Stomach (tissue), 9 donors: ENCODE measurements around the gene ACTL8. TPM values are rescaled to one million over a fixed set of nuclear protein-coding genes. Genes with fewer than 3 reads are reported as not detected.

Experiments used
- DNase-seq, 2 donors: peaks; one replicate each; pipeline versions ENCODE4 v3.0.0 to v3.0.0-alpha.2; 2013 to 2019
- H3K27ac ChIP-seq, 5 donors: fragments of 200-600 bp in 4 of 5; sonication (generic) in 4 of 5; one replicate each; pipeline ENCODE4 v1.5.1; 2013 to 2019; ENCODE audit warnings: mild to moderate bottlenecking in 1 of 5, moderate library complexity in 1 of 5
- H3K27me3 ChIP-seq, 3 donors: fragments of 200-600 bp; sonication (generic); one replicate each; pipeline ENCODE4 v1.5.1; 2017 to 2019; ENCODE audit warnings: mixed run types in 1 of 3
- H3K36me3 ChIP-seq, 4 donors: fragments of 200-600 bp; sonication (generic); 1 replicate in 3 of 4; 2 replicates in 1 of 4; pipeline ENCODE4 v1.5.1; 2016 to 2019
- H3K4me1 ChIP-seq, 4 donors: fragments of 200-600 bp; sonication (generic); one replicate each; pipeline ENCODE4 v1.5.1; 2016 to 2019
- H3K4me3 ChIP-seq, 4 donors: fragments of 200-600 bp; sonication (generic) in 3 of 4; one replicate each; pipeline ENCODE4 v1.5.1; 2016 to 2019; ENCODE audit warnings: mild to moderate bottlenecking in 1 of 4
- H3K9me3 ChIP-seq, 4 donors: fragments of 200-600 bp; sonication (generic); one replicate each; pipeline ENCODE4 v1.5.1; 2016 to 2019
- EP300 ChIP-seq: sonication (generic); formaldehyde crosslinking; IDR thresholded peaks from one replicate; pipeline ENCODE4 v1.6.1; 2017; ENCODE audit warnings: antibody characterized with exemption
- POLR2A ChIP-seq, 4 donors: fragments of 450-650 bp; IDR thresholded peaks; one replicate each; pipeline ENCODE4 v1.6.1; 2016; ENCODE audit warnings: antibody characterized with exemption in 4 of 4, control low read depth in 2 of 4, mild to moderate bottlenecking in 1 of 4, moderate library complexity in 1 of 4
- POLR2AphosphoS5 ChIP-seq, 3 donors: sonication (generic); formaldehyde crosslinking; IDR thresholded peaks; one replicate each; pipeline ENCODE4 v1.6.1; 2016; ENCODE audit warnings: antibody characterized with exemption in 3 of 3
- WGBS, 5 donors: extraction: QIAGEN DNeasy Blood & Tissue Kit in 3 of 5; methylation state at CpG; one replicate each; pipeline versions ENCODE4 v1.1.5 to v1.1.7; 2013 to 2018; 5-methylcytosine and 5-hydroxymethylcytosine counted together
- intact Hi-C: fragments of 100-400 bp; cut with DNase I; formaldehyde crosslinking; loops from one replicate; pipeline ENCODE4 v1.15.1; 2023; ENCODE audit warnings: low total_unique reads
- polyA plus RNA-seq, 3 donors: library from polyadenylated mRNA; stranded (reverse); fragments of 200-250 nt; gene quantifications; one replicate each; pipeline ENCODE4 v1.2.3, GENCODE V29; 2013
- total RNA-seq, 5 donors: library from RNA; depleted of rRNA; stranded (reverse); fragments of >200 nt; gene quantifications; one replicate each; pipeline versions ENCODE4 v1.1.0 to v1.2.3, GENCODE V29; 2014 to 2016
- TF ChIP-seq, protein P1 (sequence below), 7 experiments: fragments of 450-650 bp in 4 of 7; fragments of 200-600 bp in 3 of 7; sonication (generic) in 3 of 7; IDR thresholded peaks; one replicate each; pipeline ENCODE4 v1.5.1; 2016 to 2019; ENCODE audit warnings: antibody characterized with exemption in 7 of 7, control low read depth in 2 of 7, mild to moderate bottlenecking in 1 of 7
- donor health status: healthy with polysubstance abuse.
- donor health status: Bipolar disorder and iron deficiency.
- donor health status: healthy.

ACTL8 gene
- total and polyA plus RNA-seq, 8 donors, result not detected

DNA sequence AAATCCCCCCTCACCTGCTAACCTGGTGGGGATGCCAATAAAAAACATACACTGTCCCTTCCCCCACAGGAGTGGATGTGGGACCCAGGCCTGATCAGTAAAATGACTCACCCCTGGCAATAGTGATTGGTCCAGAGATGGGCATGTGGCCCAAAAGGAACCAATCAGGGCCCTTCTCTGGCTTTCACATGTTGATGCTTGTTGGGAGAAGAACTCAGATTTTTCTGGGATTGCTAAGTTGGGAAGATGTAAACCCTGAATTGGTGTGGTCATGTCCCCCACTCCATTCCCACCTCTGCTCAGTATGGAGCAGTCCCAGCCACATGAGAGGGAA is 43.6 kb upstream of the ACTL8 start:
- Histone ChIP-seq H3K27ac (no peak overlapping the region), H3K9me3 (peaks cover 0 to 20% (median 5%) of the 10 kb centered on the region in 4 donors), H3K4me3 (no peak overlapping the region), H3K27me3 (peaks cover 0 to 22% (median 0%) of the 10 kb centered on the region in 3 donors), H3K36me3 (no peaks in the 10 kb centered on the region), H3K4me1 (no peaks in the 10 kb centered on the region)
- intact Hi-C loops, result no loop called here
- TF ChIP-seq, protein P1, sequence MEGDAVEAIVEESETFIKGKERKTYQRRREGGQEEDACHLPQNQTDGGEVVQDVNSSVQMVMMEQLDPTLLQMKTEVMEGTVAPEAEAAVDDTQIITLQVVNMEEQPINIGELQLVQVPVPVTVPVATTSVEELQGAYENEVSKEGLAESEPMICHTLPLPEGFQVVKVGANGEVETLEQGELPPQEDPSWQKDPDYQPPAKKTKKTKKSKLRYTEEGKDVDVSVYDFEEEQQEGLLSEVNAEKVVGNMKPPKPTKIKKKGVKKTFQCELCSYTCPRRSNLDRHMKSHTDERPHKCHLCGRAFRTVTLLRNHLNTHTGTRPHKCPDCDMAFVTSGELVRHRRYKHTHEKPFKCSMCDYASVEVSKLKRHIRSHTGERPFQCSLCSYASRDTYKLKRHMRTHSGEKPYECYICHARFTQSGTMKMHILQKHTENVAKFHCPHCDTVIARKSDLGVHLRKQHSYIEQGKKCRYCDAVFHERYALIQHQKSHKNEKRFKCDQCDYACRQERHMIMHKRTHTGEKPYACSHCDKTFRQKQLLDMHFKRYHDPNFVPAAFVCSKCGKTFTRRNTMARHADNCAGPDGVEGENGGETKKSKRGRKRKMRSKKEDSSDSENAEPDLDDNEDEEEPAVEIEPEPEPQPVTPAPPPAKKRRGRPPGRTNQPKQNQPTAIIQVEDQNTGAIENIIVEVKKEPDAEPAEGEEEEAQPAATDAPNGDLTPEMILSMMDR (IDR thresholded peaks at IDR 0.05), result no peak
- TF ChIP-seq POLR2AphosphoS5 (IDR thresholded peaks at IDR 0.05) (no peak), EP300 (no peak), POLR2A (IDR thresholded peaks at IDR 0.05) (no peak)
- DNase-seq, result no peak

DNA sequence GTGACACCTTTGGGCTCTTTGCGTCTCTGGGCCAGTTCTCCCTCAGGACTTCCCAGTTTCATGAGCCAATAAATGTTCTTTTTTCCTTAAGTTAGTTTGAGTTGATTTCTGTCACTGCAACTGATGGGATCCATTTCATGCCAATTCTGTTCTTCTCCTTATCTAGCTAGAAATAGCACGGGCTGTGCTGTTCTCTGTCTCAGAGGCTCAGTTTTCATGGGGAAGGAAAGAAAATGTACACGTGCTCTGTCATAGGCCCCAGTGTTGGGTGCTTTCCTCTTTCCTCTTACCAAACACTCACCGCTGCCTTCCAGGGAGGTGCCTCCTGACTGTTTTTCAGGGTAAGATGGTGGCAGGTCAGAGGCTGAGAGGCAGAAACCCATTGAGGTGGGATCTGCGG is 43.2 kb upstream of the ACTL8 start:
- WGBS, 5 donors, result 72 to 87% (median 79%) methylated on average over 5 of the region's 5 CpGs

GRCh38 chr1:17713993-17714392 is 41.1 kb upstream of the ACTL8 start:
- WGBS, 5 donors, result 54 to 85% (median 75%) methylated on average over 5 of the region's 5 CpGs
- no peak for DNase-seq

More for the DNA sequence above, 43.2 kb upstream of the ACTL8 start:
- Histone ChIP-seq H3K4me1 (no peaks in the 10 kb centered on the region), H3K27ac (no peak overlapping the region), H3K4me3 (no peak overlapping the region), H3K9me3 (peaks cover 0 to 20% (median 5%) of the 10 kb centered on the region in 4 donors), H3K27me3 (peaks cover 0 to 21% (median 0%) of the 10 kb centered on the region in 3 donors), H3K36me3 (no peaks in the 10 kb centered on the region)
- TF ChIP-seq, protein P1 (IDR thresholded peaks at IDR 0.05), result no peak
- no peak for TF ChIP-seq POLR2AphosphoS5 (IDR thresholded peaks at IDR 0.05)
- no peak for TF ChIP-seq EP300
- no peak for TF ChIP-seq POLR2A (IDR thresholded peaks at IDR 0.05)
- intact Hi-C loops, result no loop called here
- DNase-seq, result no peak

DNA sequence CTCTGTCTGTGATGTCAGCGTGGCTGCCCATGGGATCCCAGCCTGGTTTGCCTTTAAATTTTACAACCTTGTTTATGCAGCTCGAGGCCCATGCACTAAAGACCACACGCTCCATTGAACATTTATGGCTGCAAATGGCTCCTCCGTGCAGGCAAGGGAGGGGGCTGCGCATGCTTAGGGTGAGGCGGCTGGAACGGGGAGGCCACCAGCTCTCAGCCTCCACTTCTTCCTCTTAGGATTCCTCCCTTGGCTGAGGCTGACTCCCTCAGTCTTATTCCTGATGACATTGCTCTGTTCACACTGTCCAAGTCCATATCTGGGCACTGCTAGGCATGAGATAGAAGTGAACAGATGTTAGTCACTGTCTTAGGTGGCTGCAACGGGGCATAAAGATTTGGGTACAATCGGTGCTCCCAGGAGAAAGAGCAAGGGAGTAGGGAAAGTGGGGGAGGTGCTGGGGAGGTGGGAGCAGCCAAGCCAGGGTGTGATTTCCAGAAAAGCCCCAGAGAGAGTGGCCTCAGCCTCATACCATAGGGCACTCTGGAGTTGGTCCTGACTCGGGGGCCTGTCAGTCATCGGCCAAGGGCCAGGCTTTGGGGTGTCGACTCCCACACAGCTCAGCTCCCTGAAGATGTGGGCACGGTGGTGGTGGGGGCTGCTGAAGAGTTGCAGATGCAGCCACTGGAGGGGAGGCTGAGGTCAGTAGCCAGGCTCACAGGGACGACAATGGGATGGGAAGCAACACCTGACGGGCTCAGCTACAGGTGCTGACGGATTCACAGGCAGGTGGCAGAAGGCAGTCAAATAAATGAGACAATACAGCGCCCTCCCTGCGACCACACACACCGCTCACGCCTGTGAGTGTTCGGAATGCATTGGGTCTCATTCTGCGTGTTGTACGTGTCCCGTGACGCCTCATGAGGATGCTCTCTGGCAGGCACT is 37.3 kb upstream of the ACTL8 start:
- H3K9me3 ChIP-seq, result no peaks in the 10 kb centered on the region
- 68 to 73% (median 71%) methylated on average over 24 to 25 of the region's 25 CpGs for WGBS, 5 donors
- intact Hi-C loops, result no loop called here
- DNase-seq, result no peak
- no peak overlapping the region for H3K4me3 ChIP-seq
- H3K36me3 ChIP-seq, result no peaks in the 10 kb centered on the region
- H3K27ac ChIP-seq, result no peak overlapping the region
- TF ChIP-seq, protein P1 (IDR thresholded peaks at IDR 0.05), result no peak
- TF ChIP-seq POLR2A (IDR thresholded peaks at IDR 0.05) (no peak), EP300 (no peak), POLR2AphosphoS5 (IDR thresholded peaks at IDR 0.05) (no peak)
- no peaks in the 10 kb centered on the region for H3K4me1 ChIP-seq
- peaks cover 0 to 38% (median 0%) of the 10 kb centered on the region in 3 donors for H3K27me3 ChIP-seq

More at GRCh38 chr1:17713993-17714392, 41.1 kb upstream of the ACTL8 start:
- TF ChIP-seq POLR2A (IDR thresholded peaks at IDR 0.05) (no peak), EP300 (no peak), POLR2AphosphoS5 (IDR thresholded peaks at IDR 0.05) (no peak)
- TF ChIP-seq, protein P1 (IDR thresholded peaks at IDR 0.05), result no peak
- Histone ChIP-seq H3K36me3 (no peaks in the 10 kb centered on the region), H3K4me1 (no peaks in the 10 kb centered on the region), H3K27ac (no peak overlapping the region), H3K9me3 (peaks cover 0 to 20% (median 5%) of the 10 kb centered on the region in 4 donors), H3K4me3 (no peak overlapping the region), H3K27me3 (peaks cover 0 to 34% (median 0%) of the 10 kb centered on the region in 3 donors)
- intact Hi-C loops, result no loop called here
